Endodermal cell (in vitro differentiated cells): Measurements from ENCODE around the gene DTNBP1. TPM values are rescaled to one million over a fixed set of nuclear protein-coding genes. Genes with fewer than 3 reads are reported as not detected.

Experiments used
- DNase-seq: peaks from one replicate; pipeline ENCODE4 v3.0.0-alpha.2; 2017
- H3K27ac ChIP-seq: 2 replicates; pipeline ENCODE4 v1.5.1; 2013; ENCODE audit warnings: mild to moderate bottlenecking, low read depth, low read length, moderate library complexity
- H3K27me3 ChIP-seq: 2 replicates; pipeline ENCODE4 v1.6.1; 2013; ENCODE audit warnings: mild to moderate bottlenecking, low read length, moderate library complexity; ENCODE audit not compliant: insufficient read depth, control insufficient read depth, poor library complexity, severe bottlenecking
- H3K36me3 ChIP-seq: 2 replicates; pipeline ENCODE4 v1.7.0; 2013; ENCODE audit warnings: mild to moderate bottlenecking, low read length, moderate library complexity; ENCODE audit not compliant: control insufficient read depth, insufficient read depth
- H3K4me1 ChIP-seq: one replicate; pipeline ENCODE4 v1.7.0; 2013; ENCODE audit warnings: low read length; ENCODE audit not compliant: control insufficient read depth, insufficient read depth
- H3K4me3 ChIP-seq: 2 replicates; pipeline ENCODE4 v1.5.1; 2013; ENCODE audit warnings: mild to moderate bottlenecking, low read length, moderate library complexity
- H3K9ac ChIP-seq: 2 replicates; pipeline ENCODE4 v1.6.1; 2013; ENCODE audit warnings: mild to moderate bottlenecking, low read length, moderate library complexity; ENCODE audit not compliant: poor library complexity, severe bottlenecking; ENCODE audit errors: extremely low read depth
- H3K9me3 ChIP-seq: 2 replicates; pipeline ENCODE4 v1.6.1; 2013; ENCODE audit warnings: mild to moderate bottlenecking, low read length, moderate library complexity; ENCODE audit not compliant: control insufficient read depth
- H3K27ac Mint-ChIP-seq: 2 replicates; pipeline ENCODE4 v1.8.0; 2020; ENCODE audit warnings: mixed read lengths
- H3K27me3 Mint-ChIP-seq: 2 replicates; pipeline ENCODE4 v1.8.0; 2021; ENCODE audit warnings: mild to moderate bottlenecking, mixed read lengths; ENCODE audit not compliant: insufficient read depth
- H3K36me3 Mint-ChIP-seq: 2 replicates; pipeline ENCODE4 v1.8.0; 2020; ENCODE audit warnings: low read depth, mixed read lengths
- H3K4me1 Mint-ChIP-seq: 2 replicates; pipeline ENCODE4 v1.8.0; 2020; ENCODE audit warnings: mixed read lengths
- H3K4me3 Mint-ChIP-seq: 2 replicates; pipeline ENCODE4 v1.8.0; 2020; ENCODE audit warnings: mild to moderate bottlenecking, moderate library complexity, mixed read lengths
- H3K9me3 Mint-ChIP-seq: 2 replicates; pipeline ENCODE4 v1.8.0; 2020; ENCODE audit warnings: mild to moderate bottlenecking, mixed read lengths
- CTCF ChIP-seq: fragments of 200-600 bp; sonication (generic); conservative IDR thresholded peaks from 2 replicates; pipeline ENCODE4 v1.5.0; 2021; ENCODE audit warnings: antibody characterized with exemption, mild to moderate bottlenecking
- WGBS, 2 experiments: methylation state at CpG; one replicate each; pipeline versions ENCODE4 v1.1.5 to v1.1.7; 2013; ENCODE audit warnings: missing lambda C conversion rate in 2 of 2, mixed read lengths in 1 of 2; ENCODE audit not compliant: insufficient coverage in 1 of 2, insufficient read length in 1 of 2; 5-methylcytosine and 5-hydroxymethylcytosine counted together
- total RNA-seq, 2 donors: library from RNA; stranded (reverse); fragmentation: NEBNext Ultra II Directional in 1 of 2; extraction: Animal tissue kit (Norgen Biotek cat#: 25700) in 1 of 2; gene quantifications; 2 replicates in 1 of 2; 3 replicates in 1 of 2; pipeline ENCODE4 v1.2.1, GENCODE V29; 2021

The DTNBP1 gene
- total RNA-seq, 2 donors from 2014 or later, result 14.1 to 31.4 TPM

- Mint-ChIP-seq H3K4me1 (no peaks in the 10 kb centered on the region), H3K27me3 (no peaks in the 10 kb centered on the region), H3K36me3 (peaks cover 89% of the 10 kb centered on the region), H3K27ac (peak overlapping the region; percentile 21), H3K4me3 (no peak overlapping the region), H3K9me3 (no peaks in the 10 kb centered on the region)
- Histone ChIP-seq H3K27me3 (no peaks in the 10 kb centered on the region), H3K9ac (no peak overlapping the region), H3K27ac (no peak overlapping the region), H3K36me3 (peaks cover 90% of the 10 kb centered on the region), H3K4me3 (no peak overlapping the region), H3K4me1 (no peaks in the 10 kb centered on the region), H3K9me3 (no peaks in the 10 kb centered on the region)
- WGBS, 2 experiments, result 96 to 100% methylated on average over 2 to 13 of the region's 13 CpGs
- no peak for TF ChIP-seq CTCF
- no peak for DNase-seq
Observed at GRCh38 chr6:15516378-15516777, 146.4 kb downstream of the DTNBP1 start.

GRCh38 chr6:15515660-15516375 lies 147.0 kb downstream of the DTNBP1 start:
- no peak overlapping the region for H3K4me3 ChIP-seq
- no peak overlapping the region for H3K9ac ChIP-seq
- TF ChIP-seq CTCF, result peak; percentile 48
- peaks cover 87% of the 10 kb centered on the region for H3K36me3 Mint-ChIP-seq
- peaks cover 88% of the 10 kb centered on the region for H3K36me3 ChIP-seq
- 93 to 100% methylated on average over 11 to 18 of the region's 18 CpGs for WGBS, 2 experiments
- no peaks in the 10 kb centered on the region for H3K4me1 Mint-ChIP-seq
- H3K27me3 Mint-ChIP-seq, result no peaks in the 10 kb centered on the region
- peak overlapping the region; percentile 21 for H3K27ac Mint-ChIP-seq
- no peak overlapping the region for H3K4me3 Mint-ChIP-seq
- no peak for DNase-seq
- no peaks in the 10 kb centered on the region for H3K9me3 ChIP-seq
- no peaks in the 10 kb centered on the region for H3K9me3 Mint-ChIP-seq
- no peak overlapping the region for H3K27ac ChIP-seq
- no peaks in the 10 kb centered on the region for H3K27me3 ChIP-seq
- no peaks in the 10 kb centered on the region for H3K4me1 ChIP-seq

DNA sequence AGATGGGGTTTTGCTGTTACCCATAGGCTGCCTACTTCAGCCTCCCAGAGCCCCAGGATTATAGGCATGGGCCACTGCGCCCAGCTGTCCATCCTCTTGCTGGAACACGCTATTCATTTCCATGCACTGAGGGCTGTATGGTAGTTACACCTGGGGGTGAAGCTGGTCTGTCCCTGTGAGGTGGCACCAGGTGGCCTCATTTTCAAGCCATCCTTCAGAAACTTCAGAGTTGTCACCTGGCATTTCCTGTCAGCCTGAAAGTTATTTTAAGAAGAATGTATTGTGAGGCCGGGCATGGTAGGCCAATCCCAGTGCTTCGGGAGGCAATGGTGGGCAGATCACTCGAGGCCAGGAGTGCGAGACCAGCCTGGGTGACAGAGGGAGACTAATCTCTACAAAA lies 147.6 kb downstream of the DTNBP1 start:
- Mint-ChIP-seq H3K27ac (peak overlapping the region; percentile 5), H3K36me3 (peaks cover 88% of the 10 kb centered on the region), H3K4me3 (no peak overlapping the region), H3K27me3 (no peaks in the 10 kb centered on the region), H3K9me3 (no peaks in the 10 kb centered on the region), H3K4me1 (no peaks in the 10 kb centered on the region)
- H3K4me3 ChIP-seq, result no peak overlapping the region
- H3K27me3 ChIP-seq, result no peaks in the 10 kb centered on the region
- no peaks in the 10 kb centered on the region for H3K4me1 ChIP-seq
- DNase-seq, result no peak
- no peak overlapping the region for H3K9ac ChIP-seq
- H3K9me3 ChIP-seq, result no peaks in the 10 kb centered on the region
- TF ChIP-seq CTCF, result no peak
- H3K36me3 ChIP-seq, result peaks cover 88% of the 10 kb centered on the region
- 94% methylated on average over 6 of the region's 6 CpGs; no CpG with 5 or more reads in 1 of the 2 experiments for WGBS, 2 experiments
- H3K27ac ChIP-seq, result no peak overlapping the region
